GM10847 (cell line): ENCODE measurements around the gene RIT2.

Experiments used
- POLR2A ChIP-seq: IDR thresholded peaks from 2 replicates; pipeline ENCODE4 v1.6.1; 2011; ENCODE audit not compliant: insufficient read length; ENCODE audit errors: extremely low read depth

RIT2 gene

DNA sequence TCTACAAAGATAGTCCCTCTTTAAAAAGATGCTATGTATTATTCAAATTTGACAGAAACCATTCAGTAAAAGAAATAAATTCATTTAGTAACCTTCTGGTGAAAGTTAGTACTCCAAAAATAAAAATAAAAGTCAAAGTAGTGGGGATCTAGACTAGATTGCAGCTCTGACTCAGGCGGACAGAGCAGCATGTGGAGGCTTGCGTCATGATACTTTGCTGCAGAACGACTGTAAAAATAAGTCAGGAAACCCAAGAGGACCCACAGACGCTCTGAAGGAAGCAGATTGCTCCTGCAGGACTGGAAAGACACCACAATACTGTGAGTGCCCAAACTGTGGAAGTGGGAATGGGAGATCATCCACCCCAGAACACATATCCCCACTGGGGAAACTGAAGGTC is 301.9 kb downstream of the RIT2 start:
- TF ChIP-seq POLR2A, result no peak

- no peak for TF ChIP-seq POLR2A
These were observed 307.6 kb downstream of the RIT2 start for GRCh38 chr18:42807887-42808286.

GRCh38 chr18:42801706-42802105 is 313.8 kb downstream of the RIT2 start:
- TF ChIP-seq POLR2A, result no peak

- TF ChIP-seq POLR2A, result no peak
These were observed 316.8 kb downstream of the RIT2 start for GRCh38 chr18:42798606-42799170.

- TF ChIP-seq POLR2A, result no peak
These were observed 322.8 kb downstream of the RIT2 start for GRCh38 chr18:42792731-42793130.

DNA sequence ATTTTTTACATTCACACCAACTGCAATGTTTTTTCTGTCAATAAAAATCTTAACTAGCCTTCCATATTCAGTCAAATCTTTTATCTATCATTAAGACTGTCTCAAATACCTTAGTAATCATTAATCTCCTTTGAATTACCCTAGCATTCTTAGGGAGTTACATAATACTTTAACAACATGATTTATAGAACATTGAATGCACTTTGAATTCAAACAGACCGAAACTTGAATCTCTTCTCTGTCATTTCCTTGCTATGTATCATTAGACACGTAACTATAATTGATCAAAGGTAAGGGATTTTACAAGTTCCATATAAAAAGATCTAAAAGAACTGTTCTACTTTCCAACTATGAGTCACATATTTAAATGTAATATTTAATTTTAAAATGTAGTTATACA is 330.9 kb downstream of the RIT2 start:
- no peak for TF ChIP-seq POLR2A

- TF ChIP-seq POLR2A, result no peak
These were observed 332.6 kb downstream of the RIT2 start for GRCh38 chr18:42782929-42783328.

GRCh38 chr18:42781298-42781815 is 334.1 kb downstream of the RIT2 start:
- no peak for TF ChIP-seq POLR2A

DNA sequence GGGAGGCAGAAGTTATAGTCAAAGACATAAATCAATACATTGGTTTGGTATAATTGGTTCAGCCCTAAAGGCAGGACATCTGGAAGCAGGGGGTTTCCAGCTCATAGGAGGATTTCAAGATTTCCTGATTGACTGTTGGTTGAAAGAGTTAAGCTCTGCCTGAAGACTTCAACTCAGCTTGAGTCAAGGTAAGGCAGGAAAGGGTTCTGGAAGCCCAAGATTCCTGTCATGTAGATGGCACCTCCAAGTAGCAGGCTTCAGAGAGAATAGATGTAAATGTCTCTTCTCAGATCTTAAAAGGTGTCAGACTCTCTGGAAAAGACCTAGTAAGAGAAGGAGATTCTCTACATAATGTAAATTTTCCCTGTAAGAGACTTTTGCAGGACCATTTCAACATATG is 335.3 kb downstream of the RIT2 start:
- TF ChIP-seq POLR2A, result no peak

DNA sequence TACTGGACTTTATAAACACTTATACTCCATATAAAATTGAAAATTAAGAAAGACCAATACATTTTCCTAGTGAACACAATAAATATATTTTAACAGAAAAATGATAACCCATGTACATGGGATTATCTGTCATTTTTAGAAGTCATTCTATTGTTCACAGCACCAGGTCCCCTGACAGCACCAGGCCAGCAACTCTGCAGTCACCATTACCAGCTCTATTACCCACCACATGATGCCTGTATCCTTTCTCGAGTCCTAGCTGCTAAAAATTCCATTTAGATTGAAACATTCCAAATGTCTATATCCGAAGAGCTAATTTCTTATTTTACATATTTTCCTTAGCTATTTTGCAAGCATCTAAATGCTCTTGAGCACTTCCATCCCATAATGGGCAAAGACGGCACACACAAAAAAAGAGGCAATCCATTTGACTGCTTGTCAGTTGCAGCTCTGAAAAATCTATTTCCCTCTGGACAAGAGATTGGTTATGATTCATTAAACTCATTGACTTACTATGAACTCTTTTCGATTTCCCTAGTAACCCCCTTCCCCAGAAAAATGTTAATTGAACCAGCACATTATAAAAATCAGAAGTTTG is 336.9 kb downstream of the RIT2 start:
- no peak for TF ChIP-seq POLR2A

DNA sequence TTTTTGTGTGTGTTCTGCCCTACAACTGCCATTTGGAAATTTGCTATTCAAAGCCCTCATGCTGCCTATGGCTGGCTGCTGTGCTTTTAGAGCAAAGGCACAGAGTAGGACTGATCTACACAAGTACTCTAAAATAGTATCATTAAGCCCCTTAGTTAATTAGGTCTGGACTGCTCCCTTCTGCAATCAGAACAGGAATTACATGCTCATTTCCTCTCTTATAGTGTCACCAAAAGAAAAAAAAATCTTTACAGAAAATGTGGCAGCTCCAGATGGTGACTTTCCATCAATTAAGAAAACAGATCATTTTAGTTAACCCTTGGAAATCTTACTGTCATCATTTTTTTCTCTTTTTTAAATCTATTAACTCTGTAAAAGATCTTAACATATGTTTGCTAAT is 337.5 kb downstream of the RIT2 start:
- TF ChIP-seq POLR2A, result no peak

DNA sequence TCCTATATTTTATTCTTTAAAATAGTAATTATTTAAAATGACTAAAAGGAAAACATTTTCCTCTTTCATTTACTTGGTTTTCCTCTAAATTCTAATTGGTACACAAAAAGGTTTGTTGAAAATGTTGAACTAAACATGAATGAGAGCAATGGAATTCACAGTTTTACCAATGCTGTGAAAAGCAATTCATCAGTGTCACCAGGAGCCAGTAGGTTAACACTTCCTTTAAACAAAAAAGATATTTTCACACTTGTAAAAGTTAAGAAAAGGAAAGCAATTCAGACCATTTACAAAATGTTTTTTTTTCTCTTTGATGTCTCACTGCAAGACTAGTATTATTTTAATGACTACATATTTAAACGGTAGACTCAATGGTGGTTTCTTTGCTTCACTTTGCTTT is 341.6 kb downstream of the RIT2 start:
- no peak for TF ChIP-seq POLR2A

DNA sequence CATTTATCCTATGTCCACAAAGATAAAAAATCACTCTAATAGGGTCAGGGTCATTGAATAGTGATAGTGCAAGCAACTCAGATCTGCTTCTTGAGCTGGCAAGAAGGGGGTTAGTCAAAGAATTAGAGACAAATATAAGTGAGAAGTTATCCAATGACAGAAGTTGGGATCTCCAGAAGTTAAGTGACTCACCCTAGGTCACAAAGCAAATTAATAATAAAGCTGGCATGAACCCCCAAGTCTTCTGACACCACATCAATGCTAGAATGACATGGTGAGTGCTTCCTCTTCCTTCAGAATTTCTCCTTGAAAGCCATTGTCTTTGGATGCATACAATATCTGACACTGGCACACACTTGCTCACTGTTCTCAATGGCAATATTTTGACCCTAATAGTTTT is 343.5 kb downstream of the RIT2 start:
- TF ChIP-seq POLR2A, result no peak

GRCh38 chr18:42765302-42765701 is 350.2 kb downstream of the RIT2 start:
- TF ChIP-seq POLR2A, result no peak

DNA sequence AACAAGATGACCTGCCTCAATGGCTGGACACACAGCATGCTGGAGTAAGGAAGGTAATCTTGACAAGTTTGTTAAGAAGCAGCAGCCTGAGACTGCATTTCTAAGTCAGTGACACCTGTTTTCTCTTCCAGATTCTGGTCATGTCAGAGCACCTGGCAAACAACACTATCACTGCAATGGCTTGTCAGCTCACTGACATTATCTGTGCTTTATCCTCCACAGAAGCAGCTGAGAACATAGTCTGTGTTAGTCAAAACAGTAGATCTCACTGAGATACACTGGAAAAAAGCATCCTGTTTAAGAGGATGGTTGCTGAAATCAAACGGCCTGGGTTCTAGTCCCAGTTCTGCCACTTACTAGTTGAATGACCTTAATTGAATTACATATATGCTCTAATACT is 355.2 kb downstream of the RIT2 start:
- TF ChIP-seq POLR2A, result no peak

GRCh38 chr18:42758852-42759251 is 356.6 kb downstream of the RIT2 start:
- TF ChIP-seq POLR2A, result no peak

GRCh38 chr18:42756214-42756613 is 359.3 kb downstream of the RIT2 start:
- no peak for TF ChIP-seq POLR2A
